Stromal cell of bone marrow (primary cell): Measurements from ENCODE around the gene INO80E.

Experiments
- DNase-seq: peaks from one replicate; pipeline ENCODE4 v3.0.0-alpha.2; 2012; ENCODE audit warnings: low read depth

Gene INO80E

GRCh38 chr16:29975811-29976511, 20.1 kb upstream of the INO80E start:
- DNase-seq, result no peak

- DNase-seq, result no peak
Measured at GRCh38 chr16:29977063-29977825, 18.8 kb upstream of the INO80E start.

- no peak for DNase-seq
Measured at GRCh38 chr16:29978081-29978480, 18.0 kb upstream of the INO80E start.

GRCh38 chr16:29978564-29979270, 17.3 kb upstream of the INO80E start:
- DNase-seq, result no peak

GRCh38 chr16:29982560-29983419, 13.3 kb upstream of the INO80E start:
- DNase-seq, result no peak

- DNase-seq, result peak; percentile 58
Measured at GRCh38 chr16:29983420-29984136, 12.5 kb upstream of the INO80E start.

- no peak for DNase-seq
Measured at GRCh38 chr16:29984137-29984763, 11.8 kb upstream of the INO80E start.

- no peak for DNase-seq
Measured at GRCh38 chr16:29984764-29985147, 11.3 kb upstream of the INO80E start.

GRCh38 chr16:29985271-29985811, 10.7 kb upstream of the INO80E start:
- DNase-seq, result no peak

- no peak for DNase-seq
Measured at GRCh38 chr16:29986231-29986630, 9.8 kb upstream of the INO80E start.

- no peak for DNase-seq
Measured at GRCh38 chr16:29986931-29987330, 9.1 kb upstream of the INO80E start.

GRCh38 chr16:29987371-29988085, 8.5 kb upstream of the INO80E start:
- no peak for DNase-seq

- no peak for DNase-seq
Measured at GRCh38 chr16:29988346-29989075, 7.5 kb upstream of the INO80E start.

GRCh38 chr16:29989111-29989858, 6.8 kb upstream of the INO80E start:
- DNase-seq, result no peak

- no peak for DNase-seq
Measured at GRCh38 chr16:29990034-29990433, 6.0 kb upstream of the INO80E start.

- no peak for DNase-seq
Measured at GRCh38 chr16:29990883-29991570, 5.0 kb upstream of the INO80E start.

GRCh38 chr16:29991571-29991904, 4.5 kb upstream of the INO80E start:
- DNase-seq, result no peak

- peak; percentile 23 for DNase-seq
Measured at GRCh38 chr16:29992344-29992967, 3.6 kb upstream of the INO80E start.
